CD4-positive, alpha-beta T cell (primary cell): ENCODE data around the gene ELP4. TPM values are rescaled to one million over a fixed set of nuclear protein-coding genes. Genes with fewer than 3 reads are reported as not detected.

Experiments used
- ATAC-seq: fragments of 200-7000 bp; cut with Tn5 transposase; one replicate; pipeline ENCODE4 v1.10.0; 2022; ENCODE audit warnings: mild to moderate bottlenecking; ENCODE audit not compliant: poor library complexity
- CTCF ChIA-PET: fragments of 350-600 bp; sonication (Branson Sonifier 250); formaldehyde crosslinking; loops from one replicate; lab custom pipeline; 2021; ENCODE audit warnings: antibody characterized with exemption, inconsistent platforms; lab: Charles Lee
- POLR2A ChIA-PET: fragments of 350-600 bp; sonication (Branson Sonifier 250); formaldehyde crosslinking; loops from one replicate; lab custom pipeline; 2021; ENCODE audit warnings: antibody characterized with exemption, inconsistent platforms; lab: Charles Lee
- DNase-seq, 14 experiments: peaks; one replicate each; pipeline ENCODE4 v3.0.0-alpha.2; 2013 to 2020; ENCODE audit warnings: mixed read lengths in 2 of 14
- H3K27ac ChIP-seq, 2 donors: one replicate each; pipeline versions ENCODE4 v1.5.1 to v1.7.0; 2013; ENCODE audit warnings: low read length in 2 of 2, low read depth in 1 of 2, mild to moderate bottlenecking in 1 of 2
- H3K27me3 ChIP-seq, 2 experiments: 1 replicate in 1 of 2; 2 replicates in 1 of 2; pipeline versions ENCODE4 v1.6.1 to v1.7.0; 2013; ENCODE audit warnings: low read length in 2 of 2, control low read depth in 1 of 2, mild to moderate bottlenecking in 1 of 2, moderate library complexity in 1 of 2; ENCODE audit not compliant: insufficient read depth in 2 of 2, control insufficient read depth in 1 of 2
- H3K36me3 ChIP-seq: one replicate; pipeline ENCODE4 v1.6.1; 2013; ENCODE audit warnings: low read length, control low read depth; ENCODE audit not compliant: insufficient read depth
- H3K4me1 ChIP-seq: one replicate; pipeline ENCODE4 v1.6.1; 2013; ENCODE audit warnings: low read length, control low read depth; ENCODE audit not compliant: insufficient read depth
- H3K4me3 ChIP-seq: one replicate; pipeline ENCODE4 v1.5.1; 2013; ENCODE audit warnings: mild to moderate bottlenecking, low read length, moderate library complexity
- H3K9me3 ChIP-seq, 2 experiments: 1 replicate in 1 of 2; 2 replicates in 1 of 2; pipeline versions ENCODE4 v1.6.1 to v1.7.0; 2013; ENCODE audit warnings: low read length in 2 of 2, mild to moderate bottlenecking in 2 of 2, control low read depth in 1 of 2, moderate library complexity in 1 of 2; ENCODE audit not compliant: control insufficient read depth in 1 of 2, insufficient read depth in 1 of 2
- H3K27ac Mint-ChIP-seq: one replicate; pipeline ENCODE4 v1.8.0; 2020; ENCODE audit warnings: mixed read lengths
- H3K27me3 Mint-ChIP-seq: one replicate; pipeline ENCODE4 v1.8.0; 2021; ENCODE audit warnings: mixed read lengths
- H3K36me3 Mint-ChIP-seq: one replicate; pipeline ENCODE4 v1.8.0; 2021; ENCODE audit warnings: low read depth, mixed read lengths
- H3K4me1 Mint-ChIP-seq: one replicate; pipeline ENCODE4 v1.8.0; 2021; ENCODE audit warnings: low read depth, mixed read lengths
- H3K4me3 Mint-ChIP-seq: one replicate; pipeline ENCODE4 v1.8.0; 2020; ENCODE audit warnings: mild to moderate bottlenecking, mixed read lengths
- H3K9me3 Mint-ChIP-seq: one replicate; pipeline ENCODE4 v1.8.0; 2020; ENCODE audit warnings: mixed read lengths
- CTCF ChIP-seq: fragments of 200-600 bp; IDR thresholded peaks from one replicate; pipeline ENCODE4 v1.8.0; 2022; ENCODE audit warnings: antibody characterized with exemption, mild to moderate bottlenecking
- intact Hi-C, 2 experiments: fragments of 100-400 bp; cut with DNase I in 1 of 2; cut with micrococcal nuclease in 1 of 2; formaldehyde crosslinking; loops; one replicate each; pipeline versions ENCODE4 v1.15.1 to v1.9.0; 2023 to 2025; cut with DNase I, micrococcal nuclease
- total RNA-seq, 174 experiments: library from RNA in 2 of 174; stranded (reverse) in 2 of 174; gene quantifications; one replicate each; pipeline ENCODE4 v1.2.3 and lab custom pipeline; 2021 to 2026

ELP4 gene
- total RNA-seq, 2 experiments from 2014 or later: 9.5 to 10.3 TPM

- Mint-ChIP-seq H3K9me3 (no peaks in the 10 kb centered on the region), H3K27me3 (no peaks in the 10 kb centered on the region), H3K4me3 (no peak overlapping the region), H3K36me3 (peaks cover 14% of the 10 kb centered on the region), H3K4me1 (no peaks in the 10 kb centered on the region), H3K27ac (no peak overlapping the region)
- DNase-seq: no peak
- no peak for ATAC-seq
- intact Hi-C loops: no loop called here
- Histone ChIP-seq H3K4me3 (no peak overlapping the region), H3K36me3 (no peaks in the 10 kb centered on the region), H3K27me3 (no peaks in the 10 kb centered on the region), H3K9me3 (peaks cover 0 to 6% of the 10 kb centered on the region in 2 experiments), H3K27ac (no peak overlapping the region), H3K4me1 (no peaks in the 10 kb centered on the region)
- POLR2A ChIA-PET: interaction anchor here (0.7 kb wide), 1 partner anchor 16 kb away, joined by 4 read pairs; no protein-coding TSS in a partner anchor
- CTCF ChIA-PET: no interaction called here
- no peak for TF ChIP-seq CTCF
Observed at GRCh38 chr11:31529701-31530100, 20.1 kb downstream of the ELP4 start.

- no peak for DNase-seq
- Mint-ChIP-seq H3K27me3 (no peaks in the 10 kb centered on the region), H3K36me3 (peaks cover 14% of the 10 kb centered on the region), H3K4me3 (no peak overlapping the region), H3K27ac (no peak overlapping the region), H3K4me1 (no peaks in the 10 kb centered on the region), H3K9me3 (no peaks in the 10 kb centered on the region)
- peaks cover 0 to 6% of the 10 kb centered on the region in 2 experiments for H3K9me3 ChIP-seq
- ChIA-PET POLR2A (no interaction called here), CTCF (interaction anchor here (0.6 kb wide), 1 partner anchor 64 kb away, joined by 3 read pairs; no protein-coding TSS in a partner anchor)
- TF ChIP-seq CTCF: no peak
- H3K36me3 ChIP-seq: no peaks in the 10 kb centered on the region
- ATAC-seq: no peak
- no peaks in the 10 kb centered on the region for H3K27me3 ChIP-seq
- intact Hi-C loops: no loop called here
- H3K4me1 ChIP-seq: no peaks in the 10 kb centered on the region
- H3K27ac ChIP-seq: no peak overlapping the region
- H3K4me3 ChIP-seq: no peak overlapping the region
Observed at GRCh38 chr11:31531293-31531692, 21.7 kb downstream of the ELP4 start.

GRCh38 chr11:31535479-31535878 lies 25.9 kb downstream of the ELP4 start:
- H3K27me3 ChIP-seq: no peaks in the 10 kb centered on the region

More at GRCh38 chr11:31535479-31535878, 25.9 kb downstream of the ELP4 start:
- no peaks in the 10 kb centered on the region for H3K4me1 ChIP-seq
- DNase-seq: no peak
- Mint-ChIP-seq H3K27ac (no peak overlapping the region), H3K4me3 (no peak overlapping the region), H3K4me1 (no peaks in the 10 kb centered on the region), H3K9me3 (no peaks in the 10 kb centered on the region), H3K27me3 (no peaks in the 10 kb centered on the region), H3K36me3 (peaks cover 42% of the 10 kb centered on the region)
- H3K27ac ChIP-seq: no peak overlapping the region
- H3K36me3 ChIP-seq: peaks cover 5% of the 10 kb centered on the region
- ChIA-PET POLR2A (no interaction called here), CTCF (no interaction called here)
- H3K4me3 ChIP-seq: no peak overlapping the region
- no peak for ATAC-seq
- intact Hi-C loops: no loop called here
- no peak for TF ChIP-seq CTCF
- peaks cover 0 to 6% of the 10 kb centered on the region in 2 experiments for H3K9me3 ChIP-seq
